Measurements from ENCODE around the gene SH3RF1. TPM values are rescaled to one million over a fixed set of nuclear protein-coding genes. Genes with fewer than 3 reads are reported as not detected.

The SH3RF1 gene
- total and polyA plus RNA-seq, 10 of the 15 experiments (the other 5 are each of a cell fraction or from before 2014, with no cell fraction given), result 4.5 to 22.5 (median 10.4) TPM

DNA sequence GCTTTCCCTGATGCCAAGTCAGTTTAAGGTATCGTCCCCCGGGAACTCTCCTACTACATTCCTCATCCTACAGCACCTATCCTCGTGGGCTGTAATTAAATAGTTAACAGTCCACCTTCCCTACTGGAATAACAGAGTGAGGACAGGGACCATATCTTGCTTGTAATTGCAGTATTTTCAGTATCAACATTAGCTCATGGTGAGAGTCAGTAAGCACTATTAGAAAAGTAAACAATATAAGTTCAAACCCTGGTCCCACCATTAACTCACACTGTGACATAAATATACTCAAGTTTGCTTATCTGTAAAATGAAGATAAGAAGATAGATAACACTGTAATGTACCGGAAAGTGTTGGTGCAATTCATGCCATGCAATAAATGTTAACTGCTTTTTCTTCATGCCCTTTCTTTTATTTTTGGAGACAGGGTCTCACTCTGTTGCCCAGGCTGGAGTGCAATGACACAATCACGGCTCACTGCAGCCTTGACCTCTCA lies 61.3 kb downstream of the SH3RF1 start:
- H3K36me3 ChIP-seq (ENCODE audit: control insufficient read depth in 2 of 2, insufficient read depth in 2 of 2, low read length in 1 of 2), result no peaks in the 10 kb centered on the region
- no peak overlapping the region for H3K4me3 ChIP-seq
- DNase-seq (ENCODE audit: low read depth, low spot score) (no peak), FAIRE-seq (no peak), ATAC-seq (no peak)
- H3K4me2 ChIP-seq (ENCODE audit: control insufficient read depth, insufficient read depth), result no peak overlapping the region
- no peaks in the 10 kb centered on the region for H4K20me1 ChIP-seq (ENCODE audit: control insufficient read depth, insufficient read depth)
- H3K9ac ChIP-seq (ENCODE audit: control insufficient read depth, insufficient read depth, low read length), result no peak overlapping the region
- ChIA-PET RAD21 (ENCODE audit: unreplicated experiment) (interaction anchor here (0.7 to 1.7 kb wide), 3 partner anchors 37 to 105 kb away, joined by 3 to 11 read pairs (median 3); partner anchors contain the start of gene SH3RF1), SMC1A (ENCODE audit: uncharacterized antibody, unreplicated experiment) (interaction anchor here (1.4 to 3.2 kb wide), 3 partner anchors 14 to 63 kb away, joined by 3 to 22 read pairs (median 9); partner anchors contain the start of gene SH3RF1), CTCF (no interaction called here), POLR2A (no interaction called here)
- 90% methylated on average over 5 of the region's 5 CpGs for WGBS (ENCODE audit: insufficient coverage, insufficient replicate concordance, low lambda C conversion rate, missing lambda C conversion rate)
- TF ChIP-seq CHD4 (IDR thresholded peaks at IDR 0.05) (no peak), SRF (IDR thresholded peaks at IDR 0.05; ENCODE audit: low read depth in 2 of 2, low read length in 2 of 2) (no peak), NR2C1 (IDR thresholded peaks at IDR 0.05) (no peak)
- TF ChIP-seq, protein P1, sequence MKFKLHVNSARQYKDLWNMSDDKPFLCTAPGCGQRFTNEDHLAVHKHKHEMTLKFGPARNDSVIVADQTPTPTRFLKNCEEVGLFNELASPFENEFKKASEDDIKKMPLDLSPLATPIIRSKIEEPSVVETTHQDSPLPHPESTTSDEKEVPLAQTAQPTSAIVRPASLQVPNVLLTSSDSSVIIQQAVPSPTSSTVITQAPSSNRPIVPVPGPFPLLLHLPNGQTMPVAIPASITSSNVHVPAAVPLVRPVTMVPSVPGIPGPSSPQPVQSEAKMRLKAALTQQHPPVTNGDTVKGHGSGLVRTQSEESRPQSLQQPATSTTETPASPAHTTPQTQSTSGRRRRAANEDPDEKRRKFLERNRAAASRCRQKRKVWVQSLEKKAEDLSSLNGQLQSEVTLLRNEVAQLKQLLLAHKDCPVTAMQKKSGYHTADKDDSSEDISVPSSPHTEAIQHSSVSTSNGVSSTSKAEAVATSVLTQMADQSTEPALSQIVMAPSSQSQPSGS (IDR thresholded peaks at IDR 0.05; ENCODE audit: low read length), result no peak
- intact Hi-C loops (cut with micrococcal nuclease; ENCODE audit: unreplicated experiment) (no loop called here), in situ Hi-C loops (cut with MboI) (no loop called here)
- H3K4me1 ChIP-seq (ENCODE audit: control insufficient read depth, insufficient read depth, low read length), result peaks cover 16% of the 10 kb centered on the region; the same call in 1 of the 2 replicates
- peaks cover 21% of the 10 kb centered on the region for H3K9me3 ChIP-seq (replicated peaks; ENCODE audit: control insufficient read depth, insufficient read depth, low read length)
- H2AFZ ChIP-seq (ENCODE audit: control insufficient read depth, low read depth, low read length), result no peak overlapping the region
- peaks cover 14% of the 10 kb centered on the region for H3K79me2 ChIP-seq (ENCODE audit: control insufficient read depth, insufficient read depth, low read length)
- BruUV-seq (replicated peaks), result no TSS peak
- no peaks in the 10 kb centered on the region for H3K27me3 ChIP-seq (replicated peaks in 1 of 2; ENCODE audit: control insufficient read depth in 2 of 2, insufficient read depth in 2 of 2, low read length in 1 of 2)
- H3K27ac ChIP-seq (ENCODE audit: control insufficient read depth, insufficient read depth), result no peak overlapping the region

DNA sequence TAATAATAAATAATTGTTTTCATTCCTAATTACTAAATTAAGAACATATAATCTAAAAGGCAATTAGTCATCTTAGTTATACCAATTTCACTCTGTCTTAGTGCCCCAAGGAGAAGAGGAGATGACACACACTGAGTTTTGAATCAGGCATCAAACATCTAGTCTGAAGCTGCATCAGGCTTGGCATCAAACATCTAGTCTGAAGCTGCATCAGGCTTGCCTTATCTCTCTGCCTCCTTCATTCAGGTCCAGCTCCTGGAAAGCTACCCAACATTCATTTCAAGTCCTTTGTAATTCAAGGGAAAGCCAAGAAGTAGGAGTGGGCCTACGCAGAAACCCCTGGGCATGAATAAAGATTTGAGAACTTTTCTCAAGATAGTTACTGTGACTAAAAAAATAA lies 62.2 kb downstream of the SH3RF1 start:
- no peak overlapping the region for H3K9ac ChIP-seq (ENCODE audit: control insufficient read depth, insufficient read depth, low read length)
- H3K36me3 ChIP-seq (ENCODE audit: control insufficient read depth in 2 of 2, insufficient read depth in 2 of 2, low read length in 1 of 2), result no peaks in the 10 kb centered on the region
- no TSS peak for BruUV-seq (replicated peaks)
- H3K79me2 ChIP-seq (ENCODE audit: control insufficient read depth, insufficient read depth, low read length), result peaks cover 14% of the 10 kb centered on the region
- H3K4me1 ChIP-seq (ENCODE audit: control insufficient read depth, insufficient read depth, low read length), result peaks cover 16% of the 10 kb centered on the region; the same call in 1 of the 2 replicates
- 95% methylated on average over 1 of the region's 1 CpG for WGBS (ENCODE audit: insufficient coverage, insufficient replicate concordance, low lambda C conversion rate, missing lambda C conversion rate)
- H3K27ac ChIP-seq (ENCODE audit: control insufficient read depth, insufficient read depth), result no peak overlapping the region
- RAD21 ChIA-PET (ENCODE audit: unreplicated experiment), result interaction anchor here (0.7 to 1.1 kb wide), 2 partner anchors 38 to 106 kb away, joined by 3 read pairs; no protein-coding TSS in a partner anchor
- peaks cover 14% of the 10 kb centered on the region; the same call in 2 of the 3 replicates for H3K9me3 ChIP-seq (replicated peaks; ENCODE audit: control insufficient read depth, insufficient read depth, low read length)
- H3K27me3 ChIP-seq (replicated peaks in 1 of 2; ENCODE audit: control insufficient read depth in 2 of 2, insufficient read depth in 2 of 2, low read length in 1 of 2), result no peaks in the 10 kb centered on the region
- POLR2A ChIA-PET, result no interaction called here
- SMC1A ChIA-PET (ENCODE audit: uncharacterized antibody, unreplicated experiment), result interaction anchor here (1.4 to 3.2 kb wide), 2 partner anchors 61 to 64 kb away, joined by 3 to 22 read pairs; partner anchors contain the start of gene SH3RF1
- H3K4me2 ChIP-seq (ENCODE audit: control insufficient read depth, insufficient read depth), result no peak overlapping the region
- ATAC-seq (no peak), DNase-seq (ENCODE audit: low read depth, low spot score) (no peak), FAIRE-seq (no peak)
- H3K4me3 ChIP-seq, result no peak overlapping the region
- H4K20me1 ChIP-seq (ENCODE audit: control insufficient read depth, insufficient read depth), result no peaks in the 10 kb centered on the region
- CTCF ChIA-PET, result no interaction called here
- in situ Hi-C loops (cut with MboI), result no loop called here
- intact Hi-C loops (cut with micrococcal nuclease; ENCODE audit: unreplicated experiment), result no loop called here
- no peak overlapping the region for H2AFZ ChIP-seq (ENCODE audit: control insufficient read depth, low read depth, low read length)
- TF ChIP-seq, protein P2, sequence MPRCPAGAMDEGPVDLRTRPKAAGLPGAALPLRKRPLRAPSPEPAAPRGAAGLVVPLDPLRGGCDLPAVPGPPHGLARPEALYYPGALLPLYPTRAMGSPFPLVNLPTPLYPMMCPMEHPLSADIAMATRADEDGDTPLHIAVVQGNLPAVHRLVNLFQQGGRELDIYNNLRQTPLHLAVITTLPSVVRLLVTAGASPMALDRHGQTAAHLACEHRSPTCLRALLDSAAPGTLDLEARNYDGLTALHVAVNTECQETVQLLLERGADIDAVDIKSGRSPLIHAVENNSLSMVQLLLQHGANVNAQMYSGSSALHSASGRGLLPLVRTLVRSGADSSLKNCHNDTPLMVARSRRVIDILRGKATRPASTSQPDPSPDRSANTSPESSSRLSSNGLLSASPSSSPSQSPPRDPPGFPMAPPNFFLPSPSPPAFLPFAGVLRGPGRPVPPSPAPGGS (IDR thresholded peaks at IDR 0.05; ENCODE audit: borderline replicate concordance, insufficient read depth, low read depth, low read length, poor library complexity, severe bottlenecking), result no peak
- no peak for TF ChIP-seq EP300 (IDR thresholded peaks at IDR 0.05; ENCODE audit: borderline replicate concordance in 1 of 2, control insufficient read depth in 1 of 2, low read depth in 2 of 2, low read length in 2 of 2)
- no peak for TF ChIP-seq KLF5 (IDR thresholded peaks at IDR 0.05; ENCODE audit: partially characterized antibody)
- TF ChIP-seq, protein P3, sequence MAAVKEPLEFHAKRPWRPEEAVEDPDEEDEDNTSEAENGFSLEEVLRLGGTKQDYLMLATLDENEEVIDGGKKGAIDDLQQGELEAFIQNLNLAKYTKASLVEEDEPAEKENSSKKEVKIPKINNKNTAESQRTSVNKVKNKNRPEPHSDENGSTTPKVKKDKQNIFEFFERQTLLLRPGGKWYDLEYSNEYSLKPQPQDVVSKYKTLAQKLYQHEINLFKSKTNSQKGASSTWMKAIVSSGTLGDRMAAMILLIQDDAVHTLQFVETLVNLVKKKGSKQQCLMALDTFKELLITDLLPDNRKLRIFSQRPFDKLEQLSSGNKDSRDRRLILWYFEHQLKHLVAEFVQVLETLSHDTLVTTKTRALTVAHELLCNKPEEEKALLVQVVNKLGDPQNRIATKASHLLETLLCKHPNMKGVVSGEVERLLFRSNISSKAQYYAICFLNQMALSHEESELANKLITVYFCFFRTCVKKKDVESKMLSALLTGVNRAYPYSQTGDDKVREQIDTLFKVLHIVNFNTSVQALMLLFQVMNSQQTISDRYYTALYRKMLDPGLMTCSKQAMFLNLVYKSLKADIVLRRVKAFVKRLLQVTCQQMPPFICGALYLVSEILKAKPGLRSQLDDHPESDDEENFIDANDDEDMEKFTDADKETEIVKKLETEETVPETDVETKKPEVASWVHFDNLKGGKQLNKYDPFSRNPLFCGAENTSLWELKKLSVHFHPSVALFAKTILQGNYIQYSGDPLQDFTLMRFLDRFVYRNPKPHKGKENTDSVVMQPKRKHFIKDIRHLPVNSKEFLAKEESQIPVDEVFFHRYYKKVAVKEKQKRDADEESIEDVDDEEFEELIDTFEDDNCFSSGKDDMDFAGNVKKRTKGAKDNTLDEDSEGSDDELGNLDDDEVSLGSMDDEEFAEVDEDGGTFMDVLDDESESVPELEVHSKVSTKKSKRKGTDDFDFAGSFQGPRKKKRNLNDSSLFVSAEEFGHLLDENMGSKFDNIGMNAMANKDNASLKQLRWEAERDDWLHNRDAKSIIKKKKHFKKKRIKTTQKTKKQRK (IDR thresholded peaks at IDR 0.05; ENCODE audit: low read depth, low read length), result no peak
- TF ChIP-seq MXI1 (IDR thresholded peaks at IDR 0.05; ENCODE audit: low read depth, low read length), result no peak
- TF ChIP-seq MEF2B (IDR thresholded peaks at IDR 0.05; ENCODE audit: partially characterized antibody, poor library complexity, severe bottlenecking), result no peak

Data from GM12878 (cell line).